HCT116 (cell line): Measurements from ENCODE around the gene NMRAL1. TPM values are rescaled to one million over a fixed set of nuclear protein-coding genes. Genes with fewer than 3 reads are reported as not detected.

Experiments used
- ATAC-seq: fragments of 200-7000 bp; cut with Tn5 transposase; 2 replicates; pipeline ENCODE4 v1.9.1; 2020; ENCODE audit warnings: mild to moderate bottlenecking, moderate library complexity
- BruUV-seq: library from RNA; stranded (reverse); fragments of 400-500 nt; replicated peaks from 2 replicates; lab custom pipeline; 2021; lab: Mats Ljungman, UMichigan
- CTCF ChIA-PET: fragments of 300-600 bp; sonication (Branson Sonifier 250); formaldehyde crosslinking; loops from one replicate; lab custom pipeline; 2021; ENCODE audit warnings: antibody characterized with exemption; lab: Charles Lee
- POLR2A ChIA-PET: fragments of 300-600, 350-600 bp; sonication (Branson Sonifier 250); formaldehyde crosslinking; loops from one replicate; lab custom pipeline; 2021; ENCODE audit warnings: antibody characterized with exemption; lab: Charles Lee
- RAD21 ChIA-PET, 2 experiments: fragments of 300-600 bp; sonication (Branson Sonifier 250); formaldehyde crosslinking; loops; one replicate each; lab custom pipeline; 2023; ENCODE audit warnings: low total read pairs in 2 of 2; ENCODE audit not compliant: uncharacterized antibody in 2 of 2, unreplicated experiment in 2 of 2, low non-redundant PET in 1 of 2; lab: Charles Lee
- DNase-seq: peaks from one replicate; pipeline ENCODE4 v3.0.0-alpha.2; 2010; ENCODE audit warnings: low read depth, low spot score
- H2AFZ ChIP-seq: fragments of 200-600 bp; shearing (Covaris generic), sonication (generic); 2 replicates; pipeline ENCODE4 v1.6.1; 2017; ENCODE audit warnings: low read depth, mixed run types, mixed read lengths, antibody characterized with exemption, low read length; ENCODE audit not compliant: poor library complexity, severe bottlenecking
- H3K27ac ChIP-seq: 2 replicates; pipeline ENCODE4 v1.5.1; 2012; ENCODE audit warnings: low read depth, low read length
- H3K27me3 ChIP-seq: fragments of 200-600 bp; sonication (generic); 2 replicates; pipeline ENCODE4 v1.6.1; 2016; ENCODE audit warnings: mixed run types, low read length, mixed read lengths; ENCODE audit not compliant: insufficient read depth
- H3K36me3 ChIP-seq, 2 experiments: fragments of 200-500 bp in 1 of 2; fragments of 200-600 bp in 1 of 2; sonication (Bioruptor generic) in 1 of 2; sonication (generic) in 1 of 2; 2 replicates each; pipeline versions ENCODE4 v1.5.1 to v1.6.1; 2014 to 2016; ENCODE audit warnings: low read length in 2 of 2, inconsistent platforms in 1 of 2, mixed read lengths in 1 of 2, mixed run types in 1 of 2; ENCODE audit not compliant: insufficient read depth in 2 of 2, control insufficient read depth in 1 of 2
- H3K4me1 ChIP-seq, 2 experiments: fragments of 200-600 bp in 1 of 2; sonication (generic) in 1 of 2; 2 replicates each; pipeline versions ENCODE4 v1.5.1 to v1.6.1; 2012 to 2017; ENCODE audit warnings: low read length in 2 of 2, inconsistent platforms in 1 of 2, mild to moderate bottlenecking in 1 of 2, mixed read lengths in 1 of 2, mixed run types in 1 of 2, moderate library complexity in 1 of 2; ENCODE audit not compliant: insufficient read depth in 2 of 2, control insufficient read depth in 1 of 2
- H3K4me2 ChIP-seq: fragments of 200-600 bp; sonication (generic); 2 replicates; pipeline ENCODE4 v1.6.1; 2017; ENCODE audit warnings: mixed run types, low read length, mixed read lengths
- H3K4me3 ChIP-seq, 2 experiments: fragments of 200-600 bp in 1 of 2; sonication (generic) in 1 of 2; replicated peaks in 1 of 2; 2 replicates each; pipeline ENCODE4 v1.5.1; 2011 to 2016; ENCODE audit warnings: low read length in 2 of 2, control low read depth in 1 of 2, low read depth in 1 of 2, mild to moderate bottlenecking in 1 of 2, mixed read lengths in 1 of 2, mixed run types in 1 of 2
- H3K79me2 ChIP-seq: fragments of 200-600 bp; sonication (generic); 2 replicates; pipeline ENCODE4 v1.6.1; 2017; ENCODE audit warnings: mild to moderate bottlenecking, mixed run types, low read length, moderate library complexity, mixed read lengths; ENCODE audit not compliant: insufficient read depth
- H3K9ac ChIP-seq: fragments of 200-600 bp; sonication (generic); 2 replicates; pipeline ENCODE4 v1.6.1; 2016; ENCODE audit warnings: low read length, mixed read lengths
- H3K9me2 ChIP-seq: fragments of 200-600 bp; sonication (generic), shearing (Covaris generic); 2 replicates; pipeline ENCODE4 v1.6.1; 2017; ENCODE audit warnings: mixed run types, mild to moderate bottlenecking, moderate library complexity; ENCODE audit not compliant: insufficient read depth
- H3K9me3 ChIP-seq, 2 experiments: fragments of 200-500 bp in 1 of 2; fragments of 200-600 bp in 1 of 2; sonication (Bioruptor generic) in 1 of 2; sonication (generic) in 1 of 2; 2 replicates each; pipeline ENCODE4 v1.6.1; 2014 to 2017; ENCODE audit warnings: low read length in 2 of 2, mixed read lengths in 2 of 2, inconsistent platforms in 1 of 2, low read depth in 1 of 2, mild to moderate bottlenecking in 1 of 2, mixed run types in 1 of 2, moderate library complexity in 1 of 2; ENCODE audit not compliant: control insufficient read depth in 1 of 2, insufficient read depth in 1 of 2
- H4K20me1 ChIP-seq: fragments of 200-600 bp; sonication (generic), shearing (Covaris generic); 2 replicates; pipeline ENCODE4 v1.6.1; 2017; ENCODE audit warnings: mixed run types, mild to moderate bottlenecking, moderate library complexity; ENCODE audit not compliant: insufficient read depth
- CBX3 ChIP-seq: IDR thresholded peaks from 2 replicates; pipeline ENCODE4 v1.6.1; 2012; ENCODE audit warnings: low read depth
- CEBPB ChIP-seq: IDR thresholded peaks from 2 replicates; pipeline ENCODE4 v1.6.1; 2012; ENCODE audit warnings: low read depth
- EGR1 ChIP-seq: IDR thresholded peaks from 2 replicates; pipeline ENCODE4 v1.6.1; 2012; ENCODE audit warnings: low read depth
- EZH2 ChIP-seq: fragments of 200-600 bp; sonication (generic); IDR thresholded peaks from 2 replicates; pipeline ENCODE4 v1.6.1; 2017; ENCODE audit warnings: antibody characterized with exemption, mixed run types
- JUND ChIP-seq: IDR thresholded peaks from 2 replicates; pipeline ENCODE4 v1.6.1; 2012
- POLR2A ChIP-seq: IDR thresholded peaks from 2 replicates; pipeline ENCODE4 v1.7.0; 2011; ENCODE audit warnings: borderline replicate concordance; ENCODE audit not compliant: insufficient read depth, insufficient read length; ENCODE audit errors: extremely low read depth
- POLR2AphosphoS5 ChIP-seq: IDR thresholded peaks from 2 replicates; pipeline ENCODE4 v1.6.1; 2011; ENCODE audit warnings: mild to moderate bottlenecking, low read depth, low read length, moderate library complexity
- SP1 ChIP-seq: IDR thresholded peaks from 2 replicates; pipeline ENCODE4 v1.6.1; 2012; ENCODE audit warnings: low read depth
- SRF ChIP-seq: IDR thresholded peaks from 2 replicates; pipeline ENCODE4 v1.6.1; 2012; ENCODE audit warnings: low read depth
- TCF7L2 ChIP-seq: IDR thresholded peaks from 2 replicates; pipeline ENCODE4 v1.7.0; 2011; ENCODE audit warnings: borderline replicate concordance, inconsistent platforms; ENCODE audit not compliant: insufficient read depth, insufficient read length; ENCODE audit errors: extremely low read depth
- ZFX ChIP-seq: fragments of 450-650 bp; IDR thresholded peaks from 2 replicates; pipeline ENCODE4 v1.6.1; 2017
- ZNF274 ChIP-seq: fragments of 200-500 bp; sonication (Bioruptor generic); IDR thresholded peaks from 2 replicates; pipeline ENCODE4 v1.6.1; 2014; ENCODE audit warnings: mild to moderate bottlenecking, low read depth, low read length, inconsistent platforms
- intact Hi-C: fragments of 100-400 bp; cut with micrococcal nuclease; formaldehyde crosslinking; loops from 2 replicates; pipeline ENCODE4 v1.10.0; 2022
- total RNA-seq: library from RNA; stranded (reverse); gene quantifications from one replicate; pipeline ENCODE4 v1.2.1, GENCODE V29; 2021; ENCODE audit not compliant: unreplicated experiment
- TF ChIP-seq, protein P1 (sequence below): IDR thresholded peaks from 2 replicates; pipeline ENCODE4 v1.6.1; 2012
- TF ChIP-seq, protein P2 (sequence below): IDR thresholded peaks from 2 replicates; pipeline ENCODE4 v1.6.1; 2011; ENCODE audit warnings: mild to moderate bottlenecking, low read length, moderate library complexity; ENCODE audit not compliant: insufficient replicate concordance; ENCODE audit errors: extremely low read depth
- TF ChIP-seq, protein P3 (sequence below): IDR thresholded peaks from 2 replicates; pipeline ENCODE4 v1.6.1; 2012
- TF ChIP-seq, protein P4 (sequence below): IDR thresholded peaks from 2 replicates; pipeline ENCODE4 v1.6.1; 2012; ENCODE audit warnings: low read depth
- TF ChIP-seq, protein P5 (sequence below), 3 experiments: fragments of 200-600 bp in 1 of 3; sonication (generic) in 1 of 3; IDR thresholded peaks in 2 of 3; conservative IDR thresholded peaks in 1 of 3; 2 replicates each; pipeline ENCODE4 v1.5.1; 2012 to 2017; ENCODE audit warnings: low read depth in 2 of 3, low read length in 2 of 3, antibody characterized with exemption in 1 of 3, borderline replicate concordance in 1 of 3, control low read depth in 1 of 3, mild to moderate bottlenecking in 1 of 3, mixed read lengths in 1 of 3, mixed run types in 1 of 3, moderate library complexity in 1 of 3; ENCODE audit not compliant: insufficient read depth in 1 of 3

The NMRAL1 gene
- total RNA-seq, 1 experiment from 2014 or later, result 76.7 TPM

DNA sequence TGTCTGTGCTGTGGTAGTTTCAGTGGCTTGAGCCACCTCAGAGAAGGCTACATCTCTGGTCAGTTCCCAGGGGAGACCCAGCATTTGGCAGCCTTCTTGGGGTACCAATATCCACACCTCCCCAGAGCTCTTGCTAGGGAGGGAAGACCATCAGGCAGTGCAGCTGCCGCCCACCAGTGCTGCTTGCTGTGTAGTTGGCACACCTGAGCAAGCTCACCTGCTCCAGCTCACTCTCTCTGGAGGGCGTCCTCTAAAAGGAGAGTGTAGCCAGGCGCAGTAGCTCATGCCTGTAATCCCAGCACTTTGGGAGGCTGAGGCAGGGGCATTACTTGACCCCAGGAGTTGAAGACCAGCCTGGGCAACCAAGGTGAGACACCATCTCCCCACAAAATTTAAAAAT, 34.4 kb upstream of the NMRAL1 start:
- no peaks in the 10 kb centered on the region for H3K9me3 ChIP-seq
- intact Hi-C loops, result no loop called here
- ATAC-seq (no peak), DNase-seq (no peak)
- peaks cover 30 to 45% of the 10 kb centered on the region in 2 experiments for H3K36me3 ChIP-seq
- no peak overlapping the region for H3K9ac ChIP-seq
- H3K79me2 ChIP-seq, result peaks cover 16% of the 10 kb centered on the region
- ChIA-PET RAD21 (no interaction called here), CTCF (interaction anchor here (0.9 kb wide), 1 partner anchor 76 kb away, joined by 3 read pairs; no protein-coding TSS in a partner anchor), POLR2A (no interaction called here)
- no peak for TF ChIP-seq EGR1
- no peak for TF ChIP-seq SRF
- no peak for TF ChIP-seq CEBPB
- no peak for TF ChIP-seq EZH2
- no peak for TF ChIP-seq SP1
- no peak for TF ChIP-seq JUND
- no peak for TF ChIP-seq POLR2A
- no peak for TF ChIP-seq ZNF274
- TF ChIP-seq, protein P1, sequence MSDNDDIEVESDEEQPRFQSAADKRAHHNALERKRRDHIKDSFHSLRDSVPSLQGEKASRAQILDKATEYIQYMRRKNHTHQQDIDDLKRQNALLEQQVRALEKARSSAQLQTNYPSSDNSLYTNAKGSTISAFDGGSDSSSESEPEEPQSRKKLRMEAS, result no peak
- TF ChIP-seq, protein P2, sequence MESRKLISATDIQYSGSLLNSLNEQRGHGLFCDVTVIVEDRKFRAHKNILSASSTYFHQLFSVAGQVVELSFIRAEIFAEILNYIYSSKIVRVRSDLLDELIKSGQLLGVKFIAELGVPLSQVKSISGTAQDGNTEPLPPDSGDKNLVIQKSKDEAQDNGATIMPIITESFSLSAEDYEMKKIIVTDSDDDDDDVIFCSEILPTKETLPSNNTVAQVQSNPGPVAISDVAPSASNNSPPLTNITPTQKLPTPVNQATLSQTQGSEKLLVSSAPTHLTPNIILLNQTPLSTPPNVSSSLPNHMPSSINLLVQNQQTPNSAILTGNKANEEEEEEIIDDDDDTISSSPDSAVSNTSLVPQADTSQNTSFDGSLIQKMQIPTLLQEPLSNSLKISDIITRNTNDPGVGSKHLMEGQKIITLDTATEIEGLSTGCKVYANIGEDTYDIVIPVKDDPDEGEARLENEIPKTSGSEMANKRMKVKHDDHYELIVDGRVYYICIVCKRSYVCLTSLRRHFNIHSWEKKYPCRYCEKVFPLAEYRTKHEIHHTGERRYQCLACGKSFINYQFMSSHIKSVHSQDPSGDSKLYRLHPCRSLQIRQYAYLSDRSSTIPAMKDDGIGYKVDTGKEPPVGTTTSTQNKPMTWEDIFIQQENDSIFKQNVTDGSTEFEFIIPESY, result no peak
- TF ChIP-seq, protein P3, sequence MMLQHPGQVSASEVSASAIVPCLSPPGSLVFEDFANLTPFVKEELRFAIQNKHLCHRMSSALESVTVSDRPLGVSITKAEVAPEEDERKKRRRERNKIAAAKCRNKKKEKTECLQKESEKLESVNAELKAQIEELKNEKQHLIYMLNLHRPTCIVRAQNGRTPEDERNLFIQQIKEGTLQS, result no peak
- TF ChIP-seq POLR2AphosphoS5, result no peak
- no peak for TF ChIP-seq CBX3
- TF ChIP-seq TCF7L2, result no peak
- no peak for TF ChIP-seq ZFX
- TF ChIP-seq, protein P4, sequence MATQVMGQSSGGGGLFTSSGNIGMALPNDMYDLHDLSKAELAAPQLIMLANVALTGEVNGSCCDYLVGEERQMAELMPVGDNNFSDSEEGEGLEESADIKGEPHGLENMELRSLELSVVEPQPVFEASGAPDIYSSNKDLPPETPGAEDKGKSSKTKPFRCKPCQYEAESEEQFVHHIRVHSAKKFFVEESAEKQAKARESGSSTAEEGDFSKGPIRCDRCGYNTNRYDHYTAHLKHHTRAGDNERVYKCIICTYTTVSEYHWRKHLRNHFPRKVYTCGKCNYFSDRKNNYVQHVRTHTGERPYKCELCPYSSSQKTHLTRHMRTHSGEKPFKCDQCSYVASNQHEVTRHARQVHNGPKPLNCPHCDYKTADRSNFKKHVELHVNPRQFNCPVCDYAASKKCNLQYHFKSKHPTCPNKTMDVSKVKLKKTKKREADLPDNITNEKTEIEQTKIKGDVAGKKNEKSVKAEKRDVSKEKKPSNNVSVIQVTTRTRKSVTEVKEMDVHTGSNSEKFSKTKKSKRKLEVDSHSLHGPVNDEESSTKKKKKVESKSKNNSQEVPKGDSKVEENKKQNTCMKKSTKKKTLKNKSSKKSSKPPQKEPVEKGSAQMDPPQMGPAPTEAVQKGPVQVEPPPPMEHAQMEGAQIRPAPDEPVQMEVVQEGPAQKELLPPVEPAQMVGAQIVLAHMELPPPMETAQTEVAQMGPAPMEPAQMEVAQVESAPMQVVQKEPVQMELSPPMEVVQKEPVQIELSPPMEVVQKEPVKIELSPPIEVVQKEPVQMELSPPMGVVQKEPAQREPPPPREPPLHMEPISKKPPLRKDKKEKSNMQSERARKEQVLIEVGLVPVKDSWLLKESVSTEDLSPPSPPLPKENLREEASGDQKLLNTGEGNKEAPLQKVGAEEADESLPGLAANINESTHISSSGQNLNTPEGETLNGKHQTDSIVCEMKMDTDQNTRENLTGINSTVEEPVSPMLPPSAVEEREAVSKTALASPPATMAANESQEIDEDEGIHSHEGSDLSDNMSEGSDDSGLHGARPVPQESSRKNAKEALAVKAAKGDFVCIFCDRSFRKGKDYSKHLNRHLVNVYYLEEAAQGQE, result no peak
- TF ChIP-seq, protein P5, sequence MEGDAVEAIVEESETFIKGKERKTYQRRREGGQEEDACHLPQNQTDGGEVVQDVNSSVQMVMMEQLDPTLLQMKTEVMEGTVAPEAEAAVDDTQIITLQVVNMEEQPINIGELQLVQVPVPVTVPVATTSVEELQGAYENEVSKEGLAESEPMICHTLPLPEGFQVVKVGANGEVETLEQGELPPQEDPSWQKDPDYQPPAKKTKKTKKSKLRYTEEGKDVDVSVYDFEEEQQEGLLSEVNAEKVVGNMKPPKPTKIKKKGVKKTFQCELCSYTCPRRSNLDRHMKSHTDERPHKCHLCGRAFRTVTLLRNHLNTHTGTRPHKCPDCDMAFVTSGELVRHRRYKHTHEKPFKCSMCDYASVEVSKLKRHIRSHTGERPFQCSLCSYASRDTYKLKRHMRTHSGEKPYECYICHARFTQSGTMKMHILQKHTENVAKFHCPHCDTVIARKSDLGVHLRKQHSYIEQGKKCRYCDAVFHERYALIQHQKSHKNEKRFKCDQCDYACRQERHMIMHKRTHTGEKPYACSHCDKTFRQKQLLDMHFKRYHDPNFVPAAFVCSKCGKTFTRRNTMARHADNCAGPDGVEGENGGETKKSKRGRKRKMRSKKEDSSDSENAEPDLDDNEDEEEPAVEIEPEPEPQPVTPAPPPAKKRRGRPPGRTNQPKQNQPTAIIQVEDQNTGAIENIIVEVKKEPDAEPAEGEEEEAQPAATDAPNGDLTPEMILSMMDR (IDR thresholded peaks at IDR 0.05 in 2 of 3, conservative IDR thresholded peaks at IDR 0.05 in 1 of 3; ENCODE audit: borderline replicate concordance in 1 of 3, insufficient read depth in 1 of 3, low read depth in 2 of 3, low read length in 2 of 3), result no peak
- no peak overlapping the region for H3K27ac ChIP-seq
- no peak overlapping the region for H2AFZ ChIP-seq
- H3K4me3 ChIP-seq, result no peak overlapping the region
- H3K4me2 ChIP-seq, result no peak overlapping the region
- H3K9me2 ChIP-seq, result no peaks in the 10 kb centered on the region
- peaks cover 0 to 8% of the 10 kb centered on the region in 2 experiments; a peak in 1 of 4 replicates for H3K4me1 ChIP-seq
- H3K27me3 ChIP-seq, result no peaks in the 10 kb centered on the region
- no TSS peak for BruUV-seq
- peaks cover 4% of the 10 kb centered on the region; the same call in 1 of the 2 replicates for H4K20me1 ChIP-seq
